Fibroblast of peridontal ligament (primary cell): ENCODE results near the gene TBCD.
A peak's percentile ranks its signal among the peaks of the same experiment; 100 is the strongest.

Source experiments
- DNase-seq: peaks from one replicate; pipeline ENCODE4 v3.0.0-alpha.2; 2010; ENCODE audit errors: extremely low read depth

The TBCD gene

DNA sequence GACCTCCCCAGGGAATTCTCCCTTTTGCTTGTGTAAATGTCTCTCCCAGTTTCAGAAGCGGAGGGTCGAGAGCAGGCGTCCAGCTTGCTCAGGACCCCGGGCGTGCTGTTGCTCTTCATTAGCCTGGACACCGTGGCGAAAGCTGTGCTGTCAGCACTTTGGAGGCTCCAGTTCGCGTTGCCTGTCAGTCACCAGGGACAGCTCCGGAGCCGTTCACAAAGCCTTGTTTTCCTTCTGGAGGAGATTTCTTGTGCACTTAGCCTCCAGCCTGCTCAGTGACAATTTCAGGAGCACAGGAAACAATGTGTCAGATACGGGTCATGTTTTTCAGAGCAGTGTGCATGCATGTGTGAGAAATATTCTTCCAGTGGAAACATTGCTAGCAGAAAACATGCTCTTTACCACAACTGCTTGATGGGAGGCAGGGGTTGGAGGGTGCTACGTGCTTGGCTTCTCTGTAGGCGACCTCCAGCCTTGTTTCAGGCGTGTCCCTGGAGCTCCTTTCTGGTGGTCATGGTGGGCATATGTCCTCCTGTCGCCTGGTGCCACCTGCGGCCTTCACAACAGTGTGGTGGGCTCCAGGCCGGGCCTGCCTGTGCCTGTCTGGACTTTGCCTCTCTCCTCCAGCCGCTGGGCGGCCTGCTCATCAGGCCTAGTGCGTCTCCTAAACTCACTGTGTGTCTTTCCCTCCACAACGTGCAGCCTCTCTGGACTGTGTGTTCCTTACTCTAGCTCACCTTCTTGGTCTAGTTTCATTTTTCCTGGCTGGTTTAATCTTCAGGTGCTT is 59.0 kb downstream of the TBCD start:
- no peak for DNase-seq

DNA sequence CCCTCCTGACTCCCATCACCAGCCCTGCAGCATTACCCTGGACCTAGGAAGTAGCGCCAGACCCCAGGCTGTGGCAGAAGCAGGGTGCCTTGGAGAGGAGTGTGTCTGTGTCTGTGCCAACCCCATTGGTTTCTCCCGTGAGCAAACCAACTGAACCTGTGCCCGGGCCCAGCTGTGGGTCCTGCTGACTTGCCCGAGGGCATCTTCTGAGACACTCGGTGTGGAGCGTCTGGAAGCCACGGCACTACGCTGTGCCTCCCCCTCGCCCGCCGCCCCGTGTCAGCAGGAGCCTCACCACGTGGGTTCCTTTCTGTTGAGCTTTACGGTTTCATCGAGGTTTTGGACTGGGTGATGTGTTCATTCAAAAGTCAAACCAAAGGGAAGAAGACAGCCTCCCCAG is 60.2 kb downstream of the TBCD start:
- DNase-seq = no peak

DNA sequence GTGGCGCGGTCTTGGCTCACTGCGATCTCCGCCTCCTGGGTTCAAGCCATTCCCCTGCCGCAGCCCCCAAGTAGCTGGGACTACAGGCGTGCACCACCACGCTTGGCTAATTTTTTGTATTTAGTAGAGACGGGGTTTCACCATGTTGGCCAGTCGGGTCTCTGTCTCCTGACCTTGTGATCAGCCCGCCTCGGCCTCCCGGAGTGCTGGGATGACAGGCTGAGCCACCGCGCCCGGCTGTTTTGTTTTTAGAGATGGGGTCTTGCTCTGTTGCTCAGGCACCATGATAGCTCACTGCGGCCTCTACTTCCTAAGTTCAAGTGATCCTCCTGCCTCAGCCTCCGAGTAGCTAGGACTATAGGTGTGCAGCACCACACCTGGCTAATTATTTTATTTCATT is 60.7 kb downstream of the TBCD start:
- no peak for DNase-seq

DNA sequence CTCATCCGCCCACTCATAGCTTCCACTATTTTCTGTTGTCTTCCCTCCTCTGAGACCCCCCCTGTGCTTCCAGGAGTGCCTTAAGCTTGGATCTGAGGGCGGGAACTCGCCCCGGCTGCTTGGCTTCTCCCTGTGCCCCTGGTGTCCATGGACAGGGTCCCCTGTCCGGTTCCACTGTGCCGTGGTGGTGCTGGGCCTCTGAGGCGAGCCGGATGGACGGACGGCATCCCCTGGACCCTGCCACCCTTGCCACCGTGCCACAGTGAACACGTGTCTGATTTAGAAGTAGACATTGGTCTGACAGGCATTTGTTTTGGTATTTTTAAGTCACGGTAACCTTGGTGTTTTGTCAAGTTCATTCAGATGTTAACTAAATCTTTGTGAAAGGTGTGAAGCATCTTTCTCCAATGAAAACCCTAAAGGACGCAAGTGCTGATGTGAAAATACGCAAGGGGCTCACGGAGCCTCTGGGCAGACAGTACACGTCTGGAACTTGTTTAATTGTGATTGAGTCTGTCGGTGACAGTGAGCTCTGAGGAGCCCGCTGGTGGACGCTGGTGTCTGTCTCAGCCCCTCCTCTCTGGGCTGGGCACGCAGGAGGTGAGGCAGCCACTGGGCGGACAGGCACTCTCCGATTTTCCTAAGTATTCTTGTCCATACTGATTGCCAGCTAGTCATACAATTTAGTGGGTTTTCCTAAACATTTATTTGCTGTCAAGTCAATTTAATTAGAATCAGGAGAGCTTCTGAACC is 61.6 kb downstream of the TBCD start:
- no peak for DNase-seq

DNA sequence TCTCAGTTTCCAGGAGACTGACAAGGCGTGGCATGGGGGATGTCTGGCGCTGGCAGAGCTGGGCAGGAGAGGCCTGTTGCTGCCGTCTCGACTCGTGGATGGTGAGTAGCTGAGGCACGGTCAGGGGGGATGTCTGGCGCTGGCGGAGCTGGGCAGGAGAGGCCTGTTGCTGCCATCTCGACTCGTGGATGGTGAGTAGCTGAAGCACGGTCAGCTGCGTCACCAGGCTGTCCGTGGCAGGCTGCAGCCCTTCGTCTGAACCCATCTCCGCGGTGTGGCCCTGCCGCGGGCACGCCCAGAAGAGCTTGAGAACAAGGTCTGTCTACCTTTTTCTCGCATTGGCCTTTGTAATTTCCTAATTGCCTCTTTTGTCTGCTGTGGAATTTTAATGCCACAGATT is 63.0 kb downstream of the TBCD start:
- DNase-seq = no peak

DNA sequence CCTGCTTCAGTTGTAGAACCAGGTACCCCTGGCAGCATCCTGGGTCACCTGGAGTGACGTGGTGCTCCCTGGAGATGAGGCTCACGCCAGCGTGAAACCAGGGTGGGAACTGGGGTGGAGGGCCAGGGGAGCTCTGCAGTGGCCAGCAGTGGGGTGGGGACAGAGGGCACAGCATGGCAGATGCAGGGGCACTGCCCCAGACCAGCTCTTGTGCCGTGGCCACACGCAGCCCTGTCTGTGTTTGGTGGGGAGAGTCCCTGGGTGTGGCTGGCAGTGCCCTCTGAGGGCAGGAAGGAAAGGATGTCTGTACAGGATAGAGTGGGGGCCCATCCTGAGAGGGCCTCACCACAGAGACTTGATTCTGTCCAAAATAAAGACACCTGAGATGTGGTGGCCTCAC is 63.5 kb downstream of the TBCD start:
- no peak for DNase-seq

DNA sequence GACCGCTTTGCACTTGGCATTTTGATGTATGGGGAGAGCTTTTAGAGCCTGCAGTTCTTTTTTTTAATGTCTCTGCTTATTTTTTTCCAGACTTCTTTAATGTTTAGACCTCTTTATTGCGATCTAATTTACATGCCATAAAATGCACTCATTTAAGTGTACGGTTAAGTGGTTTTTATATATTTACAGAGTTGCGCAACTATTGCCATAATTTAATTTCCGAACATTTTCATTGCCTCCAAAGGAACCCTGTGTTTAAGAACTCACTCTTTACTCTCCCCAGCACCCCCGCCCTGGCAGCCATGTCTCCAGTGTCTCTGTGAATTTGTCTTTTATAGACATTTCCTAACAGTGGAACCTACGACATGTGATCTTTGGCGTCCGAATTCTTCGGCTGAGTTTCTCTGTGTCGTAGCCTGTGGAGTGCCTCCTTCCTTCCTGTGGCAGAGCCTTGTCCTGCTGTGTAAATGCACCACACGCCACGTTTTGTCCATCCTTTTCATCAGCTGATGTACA is 64.0 kb downstream of the TBCD start:
- DNase-seq = no peak

DNA sequence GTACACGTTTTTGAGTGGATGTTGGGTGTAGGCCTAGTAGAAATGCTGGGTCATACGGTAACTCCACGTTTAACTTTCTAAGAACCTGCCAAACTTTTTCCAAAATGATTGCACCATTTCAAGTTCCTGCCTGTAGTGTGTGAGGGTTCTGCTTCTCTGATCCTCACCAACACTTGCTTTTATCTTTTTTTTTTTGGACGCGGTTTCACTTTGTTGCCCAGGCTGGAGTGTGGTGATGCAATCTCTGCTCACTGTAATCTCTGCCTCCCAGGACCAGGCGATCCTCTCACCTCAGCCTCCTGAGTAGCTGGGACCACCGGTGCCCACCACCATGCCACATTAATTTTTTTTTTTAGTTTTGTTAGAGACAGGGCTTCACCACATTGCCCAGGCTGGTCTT is 64.5 kb downstream of the TBCD start:
- no peak for DNase-seq

DNA sequence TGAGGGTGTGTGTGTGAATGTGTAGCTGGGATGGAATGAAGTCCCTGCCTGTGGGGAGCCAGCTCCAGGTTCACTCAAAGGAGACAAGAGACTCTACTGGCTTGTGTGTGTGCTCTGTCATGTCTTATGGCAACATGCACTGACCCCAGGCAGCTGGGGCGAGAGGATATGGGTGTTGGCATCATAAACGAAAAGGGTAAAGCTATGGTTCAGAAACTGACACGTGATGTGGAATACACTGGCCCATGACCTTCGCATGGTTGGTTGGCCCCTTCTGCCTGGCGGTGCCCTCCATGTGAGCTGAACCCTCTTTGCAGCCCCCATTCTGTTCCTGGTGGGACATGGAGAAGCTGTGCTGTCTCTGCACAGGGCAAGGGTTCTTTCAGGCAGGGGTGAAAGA is 66.1 kb downstream of the TBCD start:
- DNase-seq = no peak

DNA sequence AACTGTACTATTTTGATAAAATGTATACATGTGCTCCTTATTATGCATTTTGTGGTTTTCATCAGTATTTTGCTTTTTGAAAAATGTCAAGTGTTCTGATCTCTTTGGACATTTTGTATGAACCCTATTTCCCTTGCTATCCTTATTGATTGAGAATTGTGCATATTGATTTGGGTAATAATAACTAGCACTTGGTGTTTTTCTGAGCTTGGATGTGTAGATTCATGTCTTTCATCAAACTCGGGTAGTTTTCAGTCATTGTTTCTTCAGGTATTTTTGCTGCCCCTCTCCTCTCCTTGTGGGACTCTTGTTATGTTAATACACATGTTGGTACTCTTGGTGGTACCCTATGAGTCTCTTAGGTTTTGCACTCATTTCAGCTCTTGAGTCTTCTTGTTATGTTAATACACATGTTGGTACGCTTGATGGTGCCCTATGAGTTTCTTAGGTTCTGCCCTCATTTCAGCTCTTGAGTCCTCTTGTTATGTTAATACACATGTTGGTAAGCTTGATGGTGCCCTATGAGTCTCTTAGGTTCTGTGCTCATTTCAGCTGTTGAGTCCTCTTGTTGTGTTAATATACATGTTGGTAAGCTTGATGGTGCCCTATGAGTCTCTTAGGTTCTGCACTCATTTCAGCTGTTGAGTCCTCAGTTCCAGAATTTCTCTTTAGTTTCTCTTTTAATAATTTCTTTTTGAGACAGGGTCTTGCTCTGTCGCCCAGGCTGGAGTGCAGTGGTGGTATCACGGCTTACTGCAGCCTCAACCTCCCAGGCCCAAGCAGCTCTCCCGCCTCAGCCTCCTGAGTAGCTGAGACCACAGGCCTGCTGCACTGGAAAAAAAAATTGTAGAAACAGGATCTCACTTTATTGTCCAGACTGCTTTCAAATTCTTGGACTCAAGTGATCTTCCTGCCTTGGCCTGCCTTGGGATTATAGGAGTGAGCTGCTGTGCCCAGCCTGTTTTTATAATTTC is 68.7 kb downstream of the TBCD start:
- DNase-seq = peak; percentile 10

DNA sequence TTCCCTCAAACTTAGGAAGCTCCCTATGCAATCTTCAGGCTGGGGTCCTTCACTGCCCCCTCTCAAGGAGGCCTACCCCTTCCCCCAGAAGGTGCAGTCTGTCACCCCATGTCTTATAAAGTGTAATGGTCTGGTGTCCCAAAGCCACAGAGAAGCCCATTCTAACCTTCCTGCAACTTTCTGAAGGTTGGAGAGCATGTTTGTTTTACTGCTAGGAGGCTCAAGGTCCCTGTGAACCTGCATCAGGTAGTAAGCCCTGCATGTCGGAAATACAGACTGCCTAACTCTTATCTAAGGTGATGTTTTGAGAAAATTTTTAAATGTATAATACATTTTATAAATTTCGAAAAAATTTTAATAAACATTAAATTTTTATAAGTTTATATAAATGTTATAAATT is 69.7 kb downstream of the TBCD start:
- no peak for DNase-seq

DNA sequence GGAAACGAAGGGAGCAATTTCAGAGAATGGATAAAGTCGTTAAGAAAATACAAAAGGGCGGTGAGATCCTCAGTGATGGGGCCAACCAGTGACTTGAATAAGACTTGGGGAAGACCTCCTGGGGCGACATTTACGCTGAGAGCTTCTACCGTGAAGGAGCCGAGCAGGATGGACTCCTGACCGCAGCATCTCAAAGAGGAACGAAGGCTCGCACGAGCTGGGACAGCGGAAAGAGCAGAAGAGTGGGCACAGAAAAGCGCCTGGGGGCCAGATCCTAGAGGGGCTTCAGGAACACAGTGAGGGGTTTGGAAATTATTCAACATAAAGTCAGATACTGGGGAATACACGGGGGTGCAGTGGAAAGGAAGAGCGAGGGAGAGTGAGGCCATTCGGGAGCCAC is 70.4 kb downstream of the TBCD start:
- no peak for DNase-seq

DNA sequence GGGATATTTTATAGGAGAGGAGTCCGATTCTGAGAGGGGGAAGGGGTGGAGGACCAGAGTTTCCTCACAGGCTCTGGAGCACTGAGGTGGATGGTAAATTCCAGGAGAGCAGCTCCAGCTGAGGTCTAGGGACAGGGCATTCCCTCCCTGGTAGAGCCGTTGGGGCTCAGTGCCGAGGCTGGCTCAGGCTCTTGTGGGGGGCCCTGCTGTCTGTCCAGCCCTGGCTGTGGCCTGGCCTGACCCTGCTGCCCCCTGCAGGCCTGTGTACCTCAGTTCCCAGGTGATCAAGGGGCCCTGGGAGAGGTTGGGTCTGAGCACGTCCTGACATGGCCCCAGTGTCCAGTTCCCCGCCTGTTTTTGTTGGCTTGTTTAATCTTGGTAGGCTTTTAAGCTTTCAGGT is 71.1 kb downstream of the TBCD start:
- DNase-seq = no peak

DNA sequence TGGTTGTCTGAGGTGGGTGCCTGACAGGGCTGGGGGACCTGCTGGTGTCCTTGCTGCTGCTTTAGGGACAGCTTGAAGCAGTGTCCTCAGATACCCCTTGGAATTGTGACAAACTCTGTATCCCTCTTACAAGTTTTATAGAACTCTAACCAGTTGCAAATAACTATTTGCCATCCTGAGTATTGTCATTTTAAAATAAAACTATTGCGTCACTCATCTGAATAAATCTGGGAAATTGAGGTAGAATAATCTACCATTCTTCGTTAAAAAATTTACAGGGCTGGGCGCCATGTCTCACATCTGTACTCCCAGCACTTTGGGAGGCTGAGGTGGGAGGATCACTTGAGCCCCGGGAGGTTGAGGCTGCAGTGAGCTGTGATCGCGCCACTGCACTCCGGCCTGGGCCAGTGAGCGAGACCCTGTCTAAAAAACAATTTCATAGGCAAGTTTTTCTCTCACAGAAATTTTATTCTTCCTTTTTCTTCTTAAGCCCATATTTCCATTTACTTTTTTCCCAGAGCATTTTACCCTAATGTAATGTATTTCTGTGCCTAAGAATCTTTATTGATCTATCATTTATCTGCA is 73.8 kb downstream of the TBCD start:
- no peak for DNase-seq

DNA sequence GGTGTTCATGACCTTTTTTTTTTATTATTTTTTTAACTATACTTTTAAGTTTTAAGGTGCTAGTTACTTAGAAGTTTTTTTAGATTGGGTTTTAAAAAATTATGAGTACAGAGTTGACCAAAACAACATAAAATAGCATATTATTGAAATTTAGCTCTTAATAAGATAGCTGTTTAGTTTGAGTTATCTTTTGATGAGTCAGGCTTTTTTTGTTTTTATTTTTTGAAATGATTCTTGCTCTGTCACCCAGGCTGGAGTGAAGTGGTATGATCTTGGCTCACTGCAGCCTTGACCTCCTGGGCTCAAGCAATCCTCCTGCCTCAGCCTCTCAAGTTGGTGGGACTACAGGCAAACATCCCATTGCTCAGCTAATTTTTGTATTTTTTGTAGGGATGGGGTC is 74.3 kb downstream of the TBCD start:
- no peak for DNase-seq

DNA sequence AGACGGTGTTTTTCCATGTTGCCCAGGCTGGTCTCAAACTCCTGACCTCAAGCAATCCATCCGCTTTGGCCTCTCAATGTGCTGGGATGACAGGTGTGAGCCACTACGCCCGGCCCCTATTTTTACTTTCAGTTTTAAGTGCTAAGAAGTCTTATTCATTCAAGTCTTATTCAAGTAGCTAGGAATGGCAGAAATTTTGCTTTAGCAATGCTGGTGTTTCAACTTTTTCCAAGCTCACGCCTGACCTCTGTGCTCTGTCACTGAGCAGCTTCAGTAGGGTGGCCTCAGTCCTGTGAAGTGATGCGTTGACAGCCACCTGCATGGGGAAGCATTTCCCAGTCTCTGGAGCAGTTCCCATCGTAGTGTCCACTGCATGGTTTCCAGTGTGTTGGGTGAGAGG is 75.1 kb downstream of the TBCD start:
- no peak for DNase-seq

DNA sequence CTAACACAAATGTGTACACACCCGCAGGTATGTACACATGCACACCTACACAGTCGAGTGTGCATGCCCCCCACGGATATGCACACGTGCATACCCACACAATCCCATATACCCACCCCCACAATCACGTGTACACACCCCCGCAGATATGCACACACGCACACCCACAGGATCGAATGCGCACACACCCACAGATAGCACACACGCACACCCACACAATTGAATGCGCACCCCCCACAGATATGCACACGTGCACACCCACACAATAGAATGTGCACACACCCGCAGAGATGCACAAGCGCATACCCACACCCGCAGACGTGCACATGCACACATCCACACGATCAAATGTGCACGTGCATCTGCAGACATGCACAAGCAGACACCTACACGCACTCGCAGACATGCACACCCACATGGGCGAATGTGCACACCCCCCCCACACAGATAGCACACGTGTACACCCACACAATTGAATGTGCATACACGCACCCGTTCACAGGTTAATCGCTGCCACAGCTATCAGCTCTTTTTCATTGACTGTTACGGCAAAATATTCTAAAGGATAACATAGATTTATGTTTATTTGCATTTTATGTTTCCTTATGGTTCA is 77.1 kb downstream of the TBCD start:
- no peak for DNase-seq

DNA sequence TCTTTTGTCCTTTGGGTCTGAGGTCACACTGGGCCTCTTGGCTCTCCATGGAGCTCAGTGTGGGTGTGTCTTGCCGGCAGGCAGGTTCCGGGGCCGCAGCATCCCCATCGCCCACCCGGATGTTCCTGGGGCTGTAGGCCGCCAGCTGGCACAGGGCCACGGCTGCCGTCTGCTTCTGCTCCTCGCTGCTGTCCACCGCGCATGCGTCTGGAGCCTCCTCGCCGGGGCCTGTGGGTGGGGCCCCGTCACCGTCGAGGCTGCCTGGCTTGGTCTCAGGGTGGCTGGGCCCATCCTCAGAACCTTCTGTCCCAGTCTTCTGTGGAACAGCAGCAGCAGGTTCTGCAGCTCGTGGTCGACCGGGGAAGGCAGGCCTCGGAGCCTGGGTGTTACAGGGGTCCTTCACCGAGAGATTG is 78.4 kb downstream of the TBCD start:
- DNase-seq = no peak

DNA sequence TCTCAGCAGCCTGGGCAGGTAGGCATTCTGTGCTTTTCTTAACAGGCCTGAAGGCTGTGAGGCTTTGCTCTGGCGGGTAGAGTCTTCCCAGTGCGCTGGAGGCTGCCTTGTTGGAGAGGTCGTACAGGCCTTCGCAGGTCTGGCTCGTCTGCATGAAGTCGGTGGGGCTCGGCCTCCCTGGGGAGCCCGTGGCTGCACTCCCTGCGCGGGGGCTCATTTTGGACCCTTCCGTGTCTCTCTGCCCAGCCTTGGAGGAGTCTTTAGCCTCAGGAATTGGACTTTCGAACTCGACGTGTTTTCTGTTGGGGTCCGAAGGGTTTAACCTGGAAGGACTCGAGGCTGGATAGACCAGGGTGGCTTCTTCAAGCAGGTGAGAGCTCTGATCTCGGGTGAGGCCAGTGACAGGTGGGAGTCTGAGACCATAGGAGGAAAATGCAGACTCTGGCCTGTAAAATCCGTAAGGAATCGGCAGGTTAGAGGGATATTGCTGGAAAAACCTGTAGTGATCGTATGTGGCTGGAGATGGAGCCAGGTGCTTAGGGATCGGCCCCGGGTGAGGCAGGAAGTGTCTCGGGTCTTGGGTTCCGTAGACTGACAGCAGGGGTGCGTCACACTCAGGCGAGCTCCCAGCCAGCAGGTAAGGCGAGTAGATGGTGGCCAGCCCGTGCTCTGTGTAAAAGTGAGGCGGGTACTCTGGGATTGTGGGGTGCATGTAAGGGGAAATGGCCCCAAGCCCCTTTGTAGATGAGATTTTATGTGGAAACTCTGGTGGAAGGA is 79.4 kb downstream of the TBCD start:
- no peak for DNase-seq

DNA sequence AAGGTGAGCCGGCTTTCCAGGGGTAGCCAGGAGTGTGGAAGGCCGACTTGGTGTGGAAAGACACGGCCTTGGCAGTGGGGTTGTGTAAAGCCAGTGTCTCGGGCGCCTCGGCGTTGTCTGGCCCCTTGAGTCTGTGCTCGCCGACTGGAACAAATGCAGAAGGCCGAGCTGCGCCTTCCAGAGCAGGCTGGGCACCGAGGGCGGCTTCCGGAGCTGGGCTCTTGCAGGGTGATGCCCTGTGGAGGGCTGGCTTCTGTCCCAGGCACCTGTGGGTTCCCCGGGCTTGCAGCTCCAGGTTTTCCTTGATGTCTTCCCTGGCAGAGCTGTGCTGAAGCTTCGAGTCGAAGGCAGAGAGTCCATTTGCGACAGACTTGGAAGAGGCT is 79.9 kb downstream of the TBCD start:
- no peak for DNase-seq

DNA sequence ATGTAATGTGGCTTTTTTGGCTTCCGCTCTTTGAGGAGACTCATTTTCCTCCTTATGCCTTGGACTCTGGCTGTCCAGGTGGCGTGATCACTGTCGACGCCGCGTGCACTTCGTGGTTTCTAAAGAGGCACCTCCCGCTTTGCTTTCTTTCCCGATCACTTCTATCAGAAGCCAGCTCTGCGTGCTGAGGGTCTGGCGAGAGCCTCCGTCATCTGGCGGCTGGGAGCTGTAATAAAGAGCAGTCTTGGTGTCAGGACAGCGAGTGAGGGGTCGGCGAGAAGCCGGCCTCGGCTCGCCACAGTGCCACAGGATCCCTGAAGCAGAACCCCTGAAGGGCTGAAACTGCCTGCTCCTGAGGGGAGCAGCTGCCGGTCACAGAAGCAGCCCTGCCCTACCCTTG is 80.5 kb downstream of the TBCD start:
- no peak for DNase-seq
